Renal pelvis (tissue), 4 donors: ENCODE data around the gene OR2A1. TPM values are rescaled to one million over a fixed set of nuclear protein-coding genes. Genes with fewer than 3 reads are reported as not detected.
"Not testable (repeated sequence)": the region's sequence is repeated elsewhere in the genome, so short reads cannot be mapped to it uniquely, and the experiment has no call there.

Experiments
- DNase-seq: peaks from one replicate; pipeline ENCODE4 v3.0.0-alpha.2; 2013
- polyA plus RNA-seq, 3 donors: library from polyadenylated mRNA; unstranded; fragments of 120-200 nt; gene quantifications; one replicate each; pipeline ENCODE4 v1.2.1, GENCODE V29; 2013; ENCODE audit not compliant: insufficient read length in 3 of 3

Gene OR2A1
- polyA plus RNA-seq, 3 donors: 0.51 to 1.2 (median 1.2) TPM

GRCh38 chr7:144319547-144319946 is 7.3 kb downstream of the OR2A1 start:
- not testable (repeated sequence) for DNase-seq

GRCh38 chr7:144321677-144322206 is 9.5 kb downstream of the OR2A1 start:
- DNase-seq: not testable (repeated sequence)

GRCh38 chr7:144323359-144323758 is 11.1 kb downstream of the OR2A1 start:
- not testable (repeated sequence) for DNase-seq

- DNase-seq: not testable (repeated sequence)
These were observed 13.6 kb downstream of the OR2A1 start for GRCh38 chr7:144325868-144326267.

GRCh38 chr7:144330044-144330443 is 17.8 kb downstream of the OR2A1 start:
- not testable (repeated sequence) for DNase-seq

GRCh38 chr7:144331221-144331995 is 19.2 kb downstream of the OR2A1 start:
- DNase-seq: not testable (repeated sequence)

GRCh38 chr7:144331996-144332288 is 19.7 kb downstream of the OR2A1 start:
- not testable (repeated sequence) for DNase-seq

- not testable (repeated sequence) for DNase-seq
These were observed 36.4 kb downstream of the OR2A1 start for GRCh38 chr7:144348625-144349024.

- DNase-seq: not testable (repeated sequence)
These were observed 39.4 kb downstream of the OR2A1 start for GRCh38 chr7:144351667-144352066.

- DNase-seq: not testable (repeated sequence)
These were observed 43.1 kb downstream of the OR2A1 start, which contains the start of gene ARHGEF5 for GRCh38 chr7:144355176-144355822. Gene ARHGEF5 (plus strand): TSS chr7:144355402. CDS start chr7:144362670, 7,268 bp downstream.

- DNase-seq: not testable (repeated sequence)
These were observed 44.0 kb downstream of the OR2A1 start for GRCh38 chr7:144356185-144356584.

GRCh38 chr7:144356860-144357259 is 44.6 kb downstream of the OR2A1 start:
- DNase-seq: not testable (repeated sequence)

- not testable (repeated sequence) for DNase-seq
These were observed 49.8 kb downstream of the OR2A1 start for GRCh38 chr7:144362061-144362460.

GRCh38 chr7:144365523-144365922 is 53.3 kb downstream of the OR2A1 start:
- not testable (repeated sequence) for DNase-seq

- DNase-seq: not testable (repeated sequence)
These were observed 55.0 kb downstream of the OR2A1 start for GRCh38 chr7:144367250-144367649.

- DNase-seq: not testable (repeated sequence)
These were observed 57.0 kb downstream of the OR2A1 start for GRCh38 chr7:144369221-144369620.

Other genes starting within 250 kb of the OR2A1 start
- not detected for gene OR2A25, start 242.6 kb upstream of the OR2A1 start, polyA plus RNA-seq
- under 1 TPM in 1 of 3 donors, not detected in 2; 0.05 TPM for gene OR2A12, start 226.1 kb upstream of the OR2A1 start, polyA plus RNA-seq
- not detected for gene OR2A2, start 202.8 kb upstream of the OR2A1 start, polyA plus RNA-seq
- gene OR2A14, start 189.2 kb upstream of the OR2A1 start, polyA plus RNA-seq: under 1 TPM in 1 of 3 donors, not detected in 2; 0.09 TPM
- 10 to 100 TPM in 1 of 3 donors, 1 to 10 TPM in 2; 1.7 to 10.5 (median 3.1) TPM for gene CTAGE4, start 129.0 kb upstream of the OR2A1 start, polyA plus RNA-seq
- 10 to 100 TPM; 18.4 to 27.3 (median 19.5) TPM for gene ARHGEF35, start 116.6 kb upstream of the OR2A1 start, polyA plus RNA-seq
- 1 to 10 TPM in 2 of 3 donors, under 1 TPM in 1; 0.58 to 2.7 (median 2.5) TPM for gene OR2A42, start 72.8 kb upstream of the OR2A1 start, polyA plus RNA-seq
- gene OR2A7, start 47.6 kb upstream of the OR2A1 start, polyA plus RNA-seq: 10 to 100 TPM in 2 of 3 donors, 1 to 10 TPM in 1; 3.2 to 21.1 (median 19.6) TPM
- 10 to 100 TPM in 1 of 3 donors, 1 to 10 TPM in 2; 5.3 to 16.3 (median 8.2) TPM for gene CTAGE8, start 43.1 kb upstream of the OR2A1 start, polyA plus RNA-seq
- gene ARHGEF5, start 43.0 kb downstream of the OR2A1 start, polyA plus RNA-seq: 10 to 100 TPM; 17.6 to 34.9 (median 32.8) TPM
- not detected for gene NOBOX, start 91.3 kb downstream of the OR2A1 start, polyA plus RNA-seq